GM18507 (cell line): ENCODE data around the gene ZNF225.
A peak's percentile ranks its signal among the peaks of the same experiment; 100 is the strongest.
"Not testable (repeated sequence)": the region's sequence is repeated elsewhere in the genome, so short reads cannot be mapped to it uniquely, and the experiment has no call there.

Source experiments
- DNase-seq: peaks from one replicate; pipeline ENCODE4 v3.0.0; 2011; ENCODE audit warnings: low read depth; ENCODE audit not compliant: insufficient read length; ENCODE audit errors: extremely low spot score
- FAIRE-seq: peaks from 2 replicates; lab custom pipeline; 2011; peaks lifted over from hg19 to GRCh38; lab: Jason Lieb, UNC

The ZNF225 gene

DNA sequence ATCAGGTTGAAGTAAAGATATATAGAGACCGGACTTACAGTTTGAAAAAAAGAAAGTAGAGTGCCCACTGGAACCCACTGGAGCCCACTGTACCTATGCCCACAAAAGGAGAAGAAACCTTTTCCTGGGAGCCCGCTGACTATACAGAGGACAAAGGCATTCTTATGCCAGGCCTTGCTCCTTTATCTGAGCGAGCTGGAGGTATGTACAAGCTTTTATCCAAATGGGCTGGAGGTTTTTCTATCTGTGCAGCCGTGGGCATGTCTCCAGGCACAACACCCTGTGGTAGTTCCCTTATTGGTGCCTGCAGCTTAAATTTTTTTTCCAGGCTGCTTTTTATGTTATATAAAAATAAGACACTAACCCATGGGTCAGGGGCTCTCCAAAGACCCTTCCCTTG, 36.6 kb downstream of the ZNF225 start:
- FAIRE-seq (no peak), DNase-seq (no peak)

DNA sequence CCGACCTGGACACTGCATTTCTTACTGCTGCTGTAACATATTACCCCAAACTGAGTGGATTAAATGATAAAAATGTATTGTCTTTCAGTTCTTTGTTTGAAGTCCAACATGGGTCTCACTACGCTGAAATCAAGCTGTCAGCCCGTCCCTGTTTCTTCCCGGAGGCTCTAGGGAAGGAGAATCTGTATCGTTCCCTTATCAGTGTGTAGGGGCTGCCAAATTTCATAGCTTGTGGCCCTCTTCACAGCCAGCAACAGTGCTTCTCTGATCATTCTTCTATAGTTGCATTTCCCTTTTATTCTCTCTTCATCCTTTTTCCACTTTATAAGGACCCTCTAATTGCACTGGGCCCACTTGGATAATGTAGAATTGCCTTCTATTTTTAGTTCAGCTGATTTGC, 38.3 kb downstream of the ZNF225 start:
- DNase-seq = no peak
- FAIRE-seq = no peak

DNA sequence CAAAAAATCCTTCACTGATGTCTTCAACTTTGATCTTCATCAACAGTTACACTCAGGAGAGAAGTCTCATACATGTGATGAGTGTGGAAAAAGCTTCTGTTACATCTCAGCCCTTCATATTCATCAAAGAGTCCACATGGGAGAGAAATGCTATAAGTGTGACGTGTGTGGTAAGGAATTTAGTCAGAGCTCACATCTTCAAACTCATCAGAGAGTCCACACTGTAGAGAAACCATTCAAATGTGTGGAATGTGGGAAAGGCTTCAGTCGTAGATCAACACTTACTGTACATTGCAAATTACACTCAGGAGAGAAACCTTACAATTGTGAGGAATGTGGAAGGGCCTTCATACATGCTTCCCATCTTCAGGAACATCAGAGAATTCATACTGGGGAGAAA, 43.3 kb downstream of the ZNF225 start:
- no peak for FAIRE-seq

DNA sequence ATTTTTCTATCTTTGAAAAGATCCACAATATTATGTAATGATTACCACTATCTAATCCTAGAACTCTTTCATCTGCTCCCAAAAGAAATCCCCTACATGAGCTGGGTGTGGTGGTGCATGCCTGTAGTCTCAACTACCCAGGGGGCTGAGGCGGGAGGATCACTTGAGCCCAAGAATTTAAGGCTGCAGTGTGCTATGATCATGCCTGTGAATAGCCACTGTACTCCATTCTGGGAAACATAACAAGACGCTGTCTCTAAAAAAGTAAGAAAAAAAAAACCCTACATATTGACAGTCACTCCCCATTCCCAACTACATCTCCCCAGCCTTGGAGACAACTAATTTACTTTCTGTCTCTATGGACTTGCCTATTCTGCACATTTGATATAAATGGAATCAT, 50.6 kb downstream of the ZNF225 start:
- DNase-seq (no peak), FAIRE-seq (no peak)

More for the DNA sequence above, 43.3 kb downstream of the ZNF225 start:
- no peak for DNase-seq

DNA sequence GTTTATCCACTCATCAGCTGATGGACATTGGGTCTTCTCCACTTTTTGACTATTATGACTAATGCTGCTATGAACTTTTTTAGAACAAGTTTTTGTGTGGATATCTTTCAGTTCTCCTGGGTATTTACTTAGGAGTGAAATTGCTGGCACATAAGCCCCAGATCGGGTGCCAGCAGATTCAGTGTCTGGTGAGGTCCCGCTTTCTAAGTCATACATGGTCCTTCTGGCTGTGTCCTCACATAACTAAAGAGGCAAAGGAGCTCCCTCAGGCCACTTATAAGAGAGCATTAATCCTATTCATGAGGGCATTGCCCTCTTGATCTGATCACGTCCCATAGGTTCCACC, 51.1 kb downstream of the ZNF225 start:
- DNase-seq (no peak), FAIRE-seq (no peak)

DNA sequence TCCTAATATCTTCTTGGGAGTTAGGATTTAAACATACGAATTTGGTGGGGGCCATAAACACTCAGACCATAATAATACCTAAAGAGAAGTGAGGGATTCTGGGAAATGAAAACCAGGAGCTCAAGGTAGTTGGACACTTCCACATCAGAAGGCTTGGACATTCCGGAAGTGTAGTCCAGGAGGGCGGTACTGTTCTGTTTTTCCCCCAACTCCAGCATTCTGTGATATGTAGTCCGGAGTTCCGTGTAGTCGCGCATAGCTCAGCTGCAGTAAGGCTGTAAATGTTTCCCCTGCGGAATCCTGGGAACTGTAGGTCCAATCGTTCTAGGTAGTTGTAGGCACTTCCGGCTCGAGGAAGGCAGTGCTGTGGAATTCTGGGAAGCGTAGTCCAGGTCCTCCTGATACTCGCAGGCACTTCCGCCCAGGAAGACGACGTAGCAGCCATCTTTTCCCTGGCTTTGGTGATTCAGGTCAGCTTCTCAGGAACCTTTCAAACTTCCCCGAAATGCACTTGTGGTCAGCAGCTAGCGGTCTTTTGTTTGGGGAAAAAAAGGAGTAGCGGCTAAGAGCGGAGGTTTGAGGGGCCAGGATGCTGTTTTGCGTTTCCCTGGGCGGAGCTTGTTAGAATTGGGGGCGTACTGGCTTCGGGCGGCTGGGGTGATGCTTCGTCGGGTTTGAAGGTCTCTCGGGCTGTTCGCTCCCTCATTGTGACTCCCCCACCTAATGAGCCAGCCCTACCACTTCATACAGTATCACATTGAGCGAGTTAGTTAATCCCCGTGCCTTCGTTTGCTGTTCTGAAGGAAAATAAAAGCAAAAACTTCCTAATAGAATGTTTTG, 51.7 kb downstream of the ZNF225 start, which contains the start of gene ZNF226:
ZNF226 (plus strand) TSS at position 428 of the 840 bp plus-strand sequence. CDS start 4,981 bp downstream, outside the sequence.
- FAIRE-seq (peak; percentile 100), DNase-seq (peak; percentile 69)

DNA sequence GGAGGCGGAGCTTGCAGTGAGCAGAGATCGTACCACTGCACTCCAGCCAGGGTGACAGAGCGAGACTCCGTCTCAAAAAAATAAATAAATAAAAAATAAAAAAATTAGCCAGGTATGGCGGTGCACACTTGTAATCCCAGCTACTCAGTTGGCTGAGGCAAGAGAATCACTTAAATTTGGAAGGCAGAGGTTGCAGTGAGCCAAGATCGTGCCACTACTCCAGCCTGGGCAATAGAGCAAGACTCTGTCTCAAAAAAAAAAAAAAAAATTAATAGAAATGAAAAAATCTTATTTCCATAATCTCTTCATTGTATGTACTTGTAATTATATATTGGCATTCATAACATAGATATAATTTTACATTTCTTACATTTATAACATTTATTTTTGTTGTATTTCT, 57.5 kb downstream of the ZNF225 start:
- DNase-seq, FAIRE-seq: not testable (repeated sequence)

DNA sequence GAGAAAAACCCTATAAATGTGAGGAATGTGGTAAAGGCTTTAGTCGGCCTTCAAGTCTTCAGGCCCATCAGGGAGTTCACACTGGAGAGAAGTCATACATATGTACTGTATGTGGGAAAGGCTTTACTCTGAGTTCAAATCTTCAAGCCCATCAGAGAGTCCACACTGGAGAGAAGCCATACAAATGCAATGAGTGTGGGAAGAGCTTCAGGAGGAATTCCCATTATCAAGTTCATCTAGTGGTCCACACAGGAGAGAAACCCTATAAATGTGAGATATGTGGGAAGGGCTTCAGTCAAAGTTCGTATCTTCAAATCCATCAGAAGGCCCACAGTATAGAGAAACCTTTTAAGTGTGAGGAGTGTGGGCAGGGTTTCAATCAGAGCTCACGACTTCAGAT, 63.4 kb downstream of the ZNF225 start:
- DNase-seq (no peak), FAIRE-seq (no peak)

DNA sequence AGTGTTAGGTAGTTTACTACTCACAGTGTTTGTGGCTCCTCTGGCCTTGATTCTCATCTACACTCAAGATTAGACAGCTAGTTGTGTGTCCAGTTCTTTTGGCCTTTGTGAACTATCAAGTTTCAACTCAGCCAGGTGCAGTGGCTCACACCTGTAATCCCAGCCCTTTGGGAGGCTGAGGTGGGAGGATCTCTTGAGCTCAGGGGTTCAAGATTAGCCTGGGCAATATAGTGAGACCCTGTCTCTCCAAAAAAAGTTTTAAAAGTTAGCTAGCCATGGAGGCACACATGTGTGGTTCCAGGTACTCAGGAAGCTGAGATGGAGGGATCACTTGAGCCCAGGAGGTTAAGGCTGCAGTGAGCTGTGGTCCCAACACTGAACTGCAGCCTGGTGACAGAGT, 67.8 kb downstream of the ZNF225 start:
- DNase-seq (no peak), FAIRE-seq (no peak)

DNA sequence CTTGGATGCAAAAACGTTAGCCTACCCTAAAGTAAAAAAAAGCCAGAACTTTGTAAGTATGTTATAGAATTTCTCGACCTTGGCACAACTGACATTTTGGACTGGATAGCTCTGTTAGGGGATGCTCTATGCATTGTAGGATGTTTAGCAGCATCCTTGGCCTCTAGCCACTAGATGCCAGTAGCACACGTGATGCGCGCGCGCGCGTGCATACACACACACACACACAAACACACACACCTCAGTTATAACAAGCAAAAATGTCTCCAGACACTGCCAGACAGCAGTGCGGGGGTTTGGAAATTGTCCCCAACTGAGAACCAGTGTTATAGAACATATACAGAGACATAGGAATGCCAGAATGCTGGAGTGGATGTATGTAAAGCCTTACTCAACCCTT, 68.9 kb downstream of the ZNF225 start:
- no peak for DNase-seq
- FAIRE-seq = no peak
